CD4-positive, alpha-beta T cell treated with Interleukin-4 for 1 hour (primary cell): ENCODE measurements around the gene RGS3.

Experiments
- DNase-seq, 2 donors: peaks; one replicate each; pipeline ENCODE4 v3.0.0-alpha.2; 2020 to 2022

RGS3 gene

DNA sequence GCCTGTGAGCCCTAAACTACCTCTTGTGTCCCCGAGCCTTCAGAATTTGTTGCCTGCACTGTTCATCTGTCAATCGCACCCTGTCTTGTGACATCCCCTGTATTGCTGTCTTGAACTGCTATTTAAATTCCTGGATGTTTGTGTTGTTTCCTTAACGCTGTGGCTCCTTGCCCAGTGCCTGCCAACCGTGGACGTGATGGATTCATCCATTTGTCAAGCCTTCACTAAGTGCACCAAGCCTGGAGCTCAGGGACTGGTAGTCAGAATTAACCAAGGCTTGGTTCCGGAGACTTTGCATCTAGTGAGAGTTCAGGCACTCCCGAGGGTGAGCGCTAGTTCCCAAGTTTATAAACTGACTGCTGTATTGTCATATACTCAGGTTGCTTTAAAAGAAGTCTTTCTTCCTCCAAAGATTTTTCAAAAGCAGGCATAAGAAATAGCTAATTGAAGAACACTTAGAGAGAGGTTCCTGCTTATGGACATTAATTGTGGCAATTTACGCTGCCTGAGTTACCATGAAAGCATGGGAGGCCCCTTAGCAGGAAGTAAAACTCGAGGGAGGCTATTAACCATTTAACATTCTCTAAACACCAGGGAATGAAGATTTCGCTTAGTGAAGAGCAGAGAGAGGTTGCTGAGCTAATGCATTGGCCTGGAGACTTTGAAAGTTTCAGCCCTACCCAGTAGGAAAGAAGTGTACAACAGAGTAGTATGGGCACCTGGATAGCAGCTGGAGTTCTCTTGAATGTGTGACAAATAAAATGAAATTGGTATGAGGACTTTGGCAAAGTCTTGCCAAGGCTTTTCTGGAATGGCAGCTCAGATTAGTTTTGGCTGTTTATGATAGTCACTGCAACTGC, 29.0 kb downstream of the RGS3 start:
- no peak for DNase-seq

DNA sequence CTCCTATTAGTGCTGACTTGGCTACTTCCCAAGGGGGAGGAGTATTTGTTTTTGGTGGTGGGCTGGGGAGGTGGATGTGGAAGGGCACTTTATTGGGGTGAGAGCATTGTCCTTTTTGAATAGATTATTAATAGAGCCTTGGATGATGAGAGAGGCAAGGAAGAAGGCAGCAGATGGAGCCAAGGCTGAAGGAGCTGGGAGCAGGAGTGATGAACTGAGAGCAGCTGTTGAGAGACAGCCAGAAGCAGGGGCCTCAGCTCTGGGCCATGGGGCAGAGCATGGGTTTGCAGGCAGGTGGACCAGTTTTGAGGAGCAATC, 29.6 kb downstream of the RGS3 start:
- no peak for DNase-seq

DNA sequence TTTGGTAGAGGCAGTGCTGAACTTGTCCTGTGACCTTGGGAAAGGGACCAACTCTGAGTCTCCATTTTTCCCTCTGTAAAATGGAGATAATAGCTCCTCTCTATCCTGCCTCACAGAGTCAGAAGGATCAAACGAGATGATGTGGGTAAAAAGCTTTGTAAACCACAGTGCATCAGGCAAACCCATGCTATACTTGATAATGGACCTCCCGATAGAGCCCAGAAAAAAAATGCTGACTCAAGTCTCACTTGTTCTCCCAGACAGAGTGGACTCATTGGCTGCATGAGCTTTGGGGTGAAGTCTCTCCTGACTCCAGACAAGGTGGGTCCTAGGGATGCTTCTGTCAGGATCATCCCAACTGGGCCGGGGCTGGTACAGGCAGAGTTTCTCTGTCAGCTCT, 32.0 kb downstream of the RGS3 start:
- DNase-seq, result no peak

DNA sequence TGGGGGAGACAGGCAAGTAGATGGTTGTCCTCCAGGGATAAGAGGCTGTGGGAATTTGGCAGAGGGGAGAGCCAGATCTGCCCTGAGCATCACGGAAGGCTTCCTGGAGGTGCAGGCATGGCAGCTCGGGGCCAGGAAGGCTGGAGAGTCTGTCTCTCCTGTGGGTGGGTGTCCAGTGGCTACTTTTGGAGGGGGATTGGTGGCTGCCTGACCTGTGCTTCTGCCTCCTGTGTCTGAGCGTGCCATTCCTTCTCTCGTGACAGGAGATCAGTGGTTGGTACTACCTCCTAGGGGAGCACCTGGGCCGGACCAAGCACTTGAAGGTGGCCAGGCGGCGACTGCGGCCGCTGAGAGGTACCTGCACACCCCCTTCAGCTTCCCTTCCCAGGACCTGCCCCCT, 33.5 kb downstream of the RGS3 start:
- DNase-seq, result no peak

DNA sequence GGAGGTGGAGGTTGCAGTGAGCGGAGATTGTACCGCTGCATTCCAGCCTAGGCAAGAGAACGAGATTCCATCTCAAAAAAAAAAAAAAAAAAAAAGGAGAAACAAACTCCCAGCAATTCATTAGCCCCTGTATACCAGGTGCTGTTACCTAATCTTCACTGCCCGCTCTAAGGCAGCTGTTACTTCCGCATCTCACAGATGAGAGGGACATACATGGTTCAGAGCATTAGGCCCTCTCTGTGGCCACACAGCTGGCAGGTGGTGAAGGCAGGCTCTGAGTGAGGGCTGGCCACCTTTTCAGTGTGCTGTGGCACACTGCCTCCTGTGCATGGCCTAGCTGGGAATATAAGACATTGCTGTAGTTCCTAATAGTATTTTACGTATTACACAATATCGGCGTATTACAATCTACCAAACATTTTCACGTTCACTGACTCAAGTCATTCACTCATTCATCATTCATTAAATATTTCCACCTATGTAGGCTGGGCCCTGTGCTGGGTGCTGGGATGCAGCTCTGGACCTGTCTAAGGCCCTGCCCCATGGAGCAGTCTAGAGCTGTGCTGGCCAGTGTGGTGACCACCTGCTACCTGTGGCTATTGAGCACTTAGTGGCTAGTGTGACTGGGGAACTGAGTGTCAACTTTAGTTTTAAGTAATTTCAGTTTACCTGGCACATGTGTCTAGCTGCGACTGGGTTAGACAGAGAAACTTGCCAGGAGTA, 35.8 kb downstream of the RGS3 start:
- no peak for DNase-seq

DNA sequence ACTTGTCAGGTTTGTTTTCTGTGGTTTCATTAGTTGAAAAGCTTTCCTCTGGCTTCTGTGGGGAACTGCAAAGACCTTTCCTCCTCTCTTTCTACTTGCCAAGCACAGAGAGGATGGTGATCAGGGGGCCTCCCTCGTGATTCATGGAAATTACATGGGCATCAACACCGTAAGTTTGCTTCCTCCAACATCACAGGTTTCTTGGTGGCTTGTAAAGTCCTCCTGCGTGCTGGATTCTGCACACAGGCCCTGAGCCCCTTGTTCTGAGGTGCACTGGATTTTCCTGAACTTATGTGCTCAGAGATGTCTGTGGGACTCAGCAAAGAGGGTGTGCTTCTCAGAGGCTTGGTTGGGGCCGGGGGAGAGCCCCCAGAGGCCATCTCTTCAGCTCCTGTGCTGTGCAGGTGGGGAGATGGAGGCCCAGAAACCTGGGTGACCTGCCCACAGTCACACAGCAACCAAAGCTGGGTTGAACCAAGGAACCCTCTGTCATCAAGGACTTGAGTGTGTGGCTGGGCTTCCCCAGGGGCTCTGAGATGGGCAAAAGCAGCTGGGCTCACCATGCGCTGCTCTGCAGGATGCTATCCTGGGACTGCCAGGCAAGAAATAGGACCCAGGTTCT, 36.5 kb downstream of the RGS3 start:
- no peak for DNase-seq

DNA sequence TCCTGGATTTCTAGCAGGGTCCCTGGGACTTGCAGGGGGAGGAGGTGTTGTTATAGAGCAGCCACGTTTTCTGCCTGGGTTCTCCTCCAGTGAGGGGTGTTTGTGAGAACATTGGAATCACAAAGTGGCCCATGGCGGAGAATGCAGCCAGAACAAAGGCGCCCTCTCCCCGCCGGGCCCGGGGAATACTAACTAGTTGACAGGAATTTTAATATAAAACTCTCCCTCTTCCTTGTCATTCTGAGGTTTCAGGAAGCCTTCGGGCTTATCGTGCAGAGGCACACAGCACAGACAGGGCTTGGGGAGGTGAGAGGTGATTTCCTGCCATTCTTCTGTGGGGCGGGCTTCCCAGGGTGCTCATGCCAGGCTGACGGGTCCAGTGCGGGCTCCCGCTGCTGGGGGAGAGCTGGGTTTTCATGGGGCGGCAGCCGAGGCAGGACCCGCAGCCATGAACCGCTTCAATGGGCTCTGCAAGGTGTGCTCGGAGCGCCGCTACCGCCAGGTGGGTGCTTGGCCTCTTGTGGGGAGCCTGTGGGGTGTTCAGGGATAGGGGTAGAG, 37.7 kb downstream of the RGS3 start:
- DNase-seq, result no peak

DNA sequence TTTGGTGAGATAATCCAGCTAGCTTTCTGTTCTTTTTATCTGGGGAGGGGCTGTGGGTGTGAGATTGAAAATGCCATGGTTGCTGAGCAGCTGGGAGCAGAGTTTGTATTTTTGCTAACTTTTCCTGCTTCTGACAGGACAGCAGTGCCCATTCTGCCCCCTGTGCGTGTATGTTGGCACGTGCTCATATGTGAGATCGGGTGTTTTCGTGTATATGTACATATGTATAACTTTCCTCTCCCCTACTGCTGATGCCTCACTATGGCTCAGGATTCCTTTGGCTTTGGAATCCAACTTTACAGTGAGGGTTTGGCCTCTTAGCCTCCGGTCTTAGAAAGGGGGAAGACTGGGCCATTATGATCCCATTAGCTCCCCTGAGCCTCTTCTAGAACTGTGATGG, 38.3 kb downstream of the RGS3 start:
- DNase-seq, result no peak

DNA sequence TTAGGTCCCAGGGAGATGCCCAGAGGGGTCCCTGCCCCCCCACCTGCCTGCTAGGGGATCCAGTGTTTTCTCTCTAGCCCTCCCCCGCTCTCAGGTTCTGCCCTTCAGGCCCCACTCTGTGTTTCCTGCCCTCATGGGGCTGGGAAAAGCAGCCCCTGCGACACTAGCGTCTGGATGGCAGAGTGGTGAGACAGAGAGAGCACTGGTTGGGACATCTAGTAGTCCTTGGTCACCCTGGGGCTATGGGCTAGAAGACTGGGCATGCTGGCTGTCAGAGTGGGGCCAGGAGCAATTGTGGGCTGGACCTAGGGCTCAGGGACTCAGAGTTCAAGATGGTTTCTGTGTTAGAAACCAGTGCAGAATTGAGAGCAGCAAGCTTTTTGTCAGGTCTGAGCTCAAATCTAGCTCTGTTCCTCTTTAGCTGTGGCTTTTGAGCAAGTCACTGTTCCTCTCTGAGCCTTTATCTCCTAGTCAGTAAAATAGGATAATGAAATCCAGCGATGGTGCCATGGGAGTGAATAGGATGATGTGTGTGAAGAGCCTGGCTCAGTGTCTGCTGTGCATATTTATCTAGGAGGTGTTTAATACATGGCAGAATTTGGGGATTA, 39.0 kb downstream of the RGS3 start:
- no peak for DNase-seq

DNA sequence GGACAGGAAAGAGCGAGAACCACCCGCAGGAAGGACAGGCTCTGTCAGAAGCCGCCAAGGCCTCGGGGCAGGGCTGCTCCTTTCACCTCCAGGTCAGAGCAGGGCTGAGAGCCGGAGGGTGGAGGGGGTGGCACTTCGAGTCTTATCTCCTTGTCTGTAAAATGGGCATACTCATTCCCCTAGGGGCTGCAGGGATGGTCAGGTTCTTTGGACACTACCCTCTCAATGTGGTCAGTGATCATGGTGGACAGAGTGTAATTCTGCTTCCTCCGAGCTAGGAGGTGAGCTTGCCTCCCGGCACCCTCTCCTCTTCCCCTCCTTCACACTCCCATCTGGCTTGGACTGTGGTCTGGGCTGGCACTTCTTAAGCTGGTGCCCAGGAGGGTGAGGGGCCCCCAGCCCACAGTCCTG, 39.6 kb downstream of the RGS3 start:
- no peak for DNase-seq

DNA sequence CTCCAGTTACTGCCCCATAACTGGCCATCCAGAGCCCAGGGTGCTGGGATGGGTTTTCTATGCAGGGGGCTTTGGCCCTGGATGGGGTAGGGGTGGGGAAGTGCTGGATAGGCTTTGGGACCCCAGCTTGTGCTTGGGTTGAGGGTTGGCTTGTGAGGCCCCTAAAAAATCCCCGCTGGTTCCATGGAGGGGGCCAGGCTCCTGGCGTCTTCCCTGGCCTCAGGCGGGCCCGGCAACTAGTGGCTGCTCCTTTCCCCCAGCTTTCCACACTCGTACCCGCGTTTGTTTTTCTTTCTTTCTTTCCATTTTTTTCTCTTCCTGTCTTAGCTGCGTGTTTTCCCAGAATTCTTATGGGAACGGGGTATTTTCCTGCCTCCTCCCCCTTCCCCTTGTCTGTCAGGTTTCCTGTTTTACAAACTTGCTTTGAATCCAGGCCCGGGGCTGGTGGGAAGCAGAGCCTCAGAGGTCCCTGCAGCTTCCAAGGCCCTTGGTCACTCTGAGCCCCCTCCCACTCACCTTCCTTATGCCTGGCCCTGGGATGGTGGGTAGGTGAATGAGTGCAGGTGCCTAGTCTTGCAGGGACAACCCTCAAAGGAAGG, 40.2 kb downstream of the RGS3 start:
- DNase-seq, result no peak

DNA sequence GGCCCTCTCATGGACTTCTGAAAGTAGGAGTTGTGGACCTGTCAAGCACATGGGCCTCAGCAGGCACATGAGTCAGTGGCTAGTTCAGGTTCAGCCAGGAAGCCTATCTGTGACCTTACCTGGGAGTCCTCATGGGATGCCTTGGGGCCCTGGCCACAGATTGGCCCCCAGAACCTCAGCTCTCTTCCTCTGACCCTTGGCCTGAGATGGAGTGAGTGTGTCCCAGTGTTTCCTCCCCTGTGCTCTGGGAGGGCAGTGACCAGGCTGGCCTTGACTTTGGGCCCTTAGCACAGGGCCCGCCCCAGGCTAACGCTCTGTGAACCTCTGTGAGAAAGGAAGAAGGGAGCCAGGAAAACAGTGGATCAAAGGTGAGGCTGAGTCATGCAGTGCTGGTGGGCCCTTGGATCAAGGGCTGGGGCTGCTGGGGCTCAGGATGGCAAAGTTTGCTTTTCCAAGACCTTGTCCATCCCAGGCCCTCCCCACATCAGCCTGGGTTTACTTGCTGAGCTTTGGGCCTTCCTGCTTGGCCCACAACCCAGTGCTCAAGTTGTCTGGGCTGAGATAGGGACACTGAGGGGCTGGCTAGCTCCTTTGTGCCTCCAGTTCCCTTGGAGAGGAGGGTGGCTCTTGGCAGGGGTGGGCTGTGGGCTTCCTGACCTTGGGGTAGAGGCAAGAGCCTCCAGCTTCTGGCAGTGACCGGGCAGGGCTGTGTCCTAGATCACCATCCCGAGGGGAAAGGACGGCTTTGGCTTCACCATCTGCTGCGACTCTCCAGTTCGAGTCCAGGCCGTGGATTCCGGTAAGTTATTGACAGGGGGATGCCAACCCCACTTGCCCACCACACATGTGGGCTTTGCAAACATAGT, 41.4 kb downstream of the RGS3 start:
- DNase-seq, result no peak

DNA sequence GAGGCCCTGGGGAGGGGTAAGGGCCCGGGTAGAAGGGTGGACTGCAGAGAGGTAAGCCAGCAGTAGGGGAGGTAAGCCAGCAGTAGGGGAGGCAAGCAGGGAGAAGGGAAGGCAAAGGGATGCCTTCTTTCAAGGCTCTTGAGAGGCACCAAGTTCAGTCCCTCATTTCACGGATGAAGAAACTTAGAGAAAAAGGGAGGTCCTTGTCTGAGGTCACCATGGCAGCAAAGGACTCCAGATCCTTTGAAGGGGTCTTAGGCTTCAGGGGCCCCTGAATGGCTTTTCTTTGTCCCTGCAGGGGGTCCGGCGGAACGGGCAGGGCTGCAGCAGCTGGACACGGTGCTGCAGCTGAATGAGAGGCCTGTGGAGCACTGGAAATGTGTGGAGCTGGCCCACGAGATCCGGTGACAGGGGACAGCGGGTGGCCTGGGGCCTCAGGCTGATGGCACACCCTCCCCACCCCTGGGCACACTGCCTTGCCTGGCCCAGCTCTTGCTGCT, 42.6 kb downstream of the RGS3 start:
- no peak for DNase-seq

DNA sequence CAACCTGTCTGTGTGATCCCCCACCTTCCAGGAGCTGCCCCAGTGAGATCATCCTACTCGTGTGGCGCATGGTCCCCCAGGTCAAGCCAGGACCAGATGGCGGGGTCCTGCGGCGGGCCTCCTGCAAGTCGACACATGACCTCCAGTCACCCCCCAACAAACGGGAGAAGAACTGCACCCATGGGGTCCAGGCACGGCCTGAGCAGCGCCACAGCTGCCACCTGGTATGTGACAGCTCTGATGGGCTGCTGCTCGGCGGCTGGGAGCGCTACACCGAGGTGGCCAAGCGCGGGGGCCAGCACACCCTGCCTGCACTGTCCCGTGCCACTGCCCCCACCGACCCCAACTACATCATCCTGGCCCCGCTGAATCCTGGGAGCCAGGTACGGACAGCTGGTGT, 43.7 kb downstream of the RGS3 start:
- no peak for DNase-seq

DNA sequence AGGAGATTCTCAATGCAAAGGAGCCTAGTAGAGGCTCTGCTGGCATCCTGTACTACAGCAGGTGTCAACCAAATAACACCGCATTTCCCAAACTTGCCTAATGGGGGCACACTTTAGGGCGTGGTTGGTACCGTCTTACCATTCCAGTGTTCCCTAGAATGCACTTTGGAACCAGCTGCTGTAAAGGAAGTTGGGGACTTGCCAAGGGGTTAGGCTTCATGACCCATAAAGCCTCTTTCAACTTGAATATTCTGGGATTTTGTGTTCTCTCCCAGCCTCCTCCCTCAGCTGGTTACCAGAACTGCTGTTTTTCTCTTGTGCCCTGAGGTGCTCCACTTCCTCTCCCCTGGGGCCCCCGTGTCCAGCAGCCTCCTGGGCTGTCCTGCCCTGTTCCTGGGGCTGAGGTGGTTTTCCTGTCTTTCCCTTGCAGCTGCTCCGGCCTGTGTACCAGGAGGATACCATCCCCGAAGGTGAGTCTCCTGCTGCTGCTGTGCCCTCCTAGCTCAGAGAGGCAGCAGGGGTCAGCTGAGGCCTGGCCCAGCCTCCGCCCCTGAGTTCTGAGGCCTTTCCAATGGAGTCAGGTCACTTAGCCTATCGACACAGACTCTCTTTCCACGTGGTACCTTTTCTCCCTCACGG, 44.7 kb downstream of the RGS3 start:
- no peak for DNase-seq

DNA sequence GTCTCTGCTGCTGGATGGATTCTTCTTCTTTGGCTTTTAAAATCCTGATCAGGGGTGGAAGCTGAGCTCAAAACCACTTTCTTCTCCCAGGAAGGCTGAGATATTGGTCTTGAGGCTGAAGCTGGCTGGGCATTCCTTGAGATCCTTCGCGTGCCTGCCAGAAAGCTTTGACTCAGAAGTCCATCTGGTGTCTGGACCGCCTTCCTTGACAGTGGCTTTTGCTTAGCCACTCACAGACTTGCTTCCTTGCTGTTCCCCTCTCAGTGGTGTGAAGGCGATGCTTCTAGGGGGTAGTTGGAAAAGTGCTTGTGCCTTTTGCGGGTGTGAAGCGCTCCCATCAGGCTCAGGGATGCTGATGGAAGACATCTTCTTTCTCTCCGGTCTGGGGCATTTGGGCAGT, 45.9 kb downstream of the RGS3 start:
- DNase-seq, result no peak

DNA sequence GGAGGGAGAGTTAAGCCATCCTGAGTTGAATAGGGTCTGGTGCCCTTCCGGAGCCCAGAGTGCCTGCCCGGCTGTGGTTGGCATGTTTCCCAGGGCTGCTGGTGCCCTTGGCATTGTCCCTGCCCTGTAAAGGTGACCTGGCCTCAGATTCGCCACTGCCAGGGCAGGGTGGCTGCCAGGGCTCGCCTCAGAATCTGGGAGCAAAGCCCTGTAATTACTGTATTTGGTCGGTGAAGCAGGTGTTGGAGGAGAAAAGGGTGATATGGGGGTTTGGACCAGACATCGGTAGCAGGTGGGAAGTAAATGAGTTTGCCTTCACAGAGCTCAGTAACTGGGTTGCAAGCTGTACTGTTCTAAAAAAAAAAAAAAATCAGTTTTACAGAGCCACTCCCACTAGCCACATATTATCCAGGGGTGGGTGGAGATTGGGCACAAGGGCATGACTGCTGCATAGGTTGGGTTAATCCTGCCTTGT, 47.6 kb downstream of the RGS3 start:
- DNase-seq, result no peak

DNA sequence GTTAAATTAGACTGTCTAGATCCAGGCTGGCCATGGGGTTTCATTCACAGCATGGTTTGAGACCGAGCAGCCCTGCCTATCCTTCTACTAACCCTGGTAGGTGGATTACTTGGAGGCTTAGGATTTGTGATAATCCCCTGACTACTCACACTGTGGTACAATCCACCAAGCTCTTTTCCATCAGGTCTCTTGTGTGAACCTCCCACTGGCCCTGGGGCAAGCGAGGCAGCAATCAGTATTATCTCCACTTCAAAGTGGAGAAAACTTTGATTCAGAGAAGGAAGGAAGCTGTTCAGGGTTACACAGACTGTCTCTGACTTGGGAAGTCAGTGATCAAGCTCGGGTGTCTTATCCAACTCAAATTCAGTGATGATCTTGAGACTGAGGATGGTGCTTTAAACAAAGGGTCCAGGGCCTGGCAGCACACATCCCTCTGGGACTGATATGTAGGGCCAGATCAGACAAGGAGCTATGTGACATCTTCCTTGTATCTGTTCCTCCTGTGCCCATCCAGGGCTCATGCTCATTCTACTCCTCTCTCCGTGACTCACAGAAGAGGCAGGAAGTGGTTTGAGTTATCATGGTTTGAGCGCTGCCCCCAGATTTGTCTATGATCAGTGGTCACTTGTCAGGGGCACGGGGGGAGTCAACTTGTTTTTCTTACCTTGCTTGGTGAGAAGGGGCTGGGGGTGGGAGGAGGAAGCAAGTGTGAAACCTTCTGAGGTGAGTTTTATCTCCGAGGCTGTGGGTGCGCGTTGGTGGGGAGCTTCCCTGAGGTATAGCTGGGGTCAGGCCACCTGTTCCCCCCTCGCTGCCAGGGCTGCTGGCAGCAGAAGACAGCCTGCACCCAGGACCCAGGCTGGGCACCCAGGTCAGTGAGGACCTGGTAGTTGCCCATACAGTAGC, 48.6 kb downstream of the RGS3 start:
- DNase-seq, result peak; percentile 70 to 76

DNA sequence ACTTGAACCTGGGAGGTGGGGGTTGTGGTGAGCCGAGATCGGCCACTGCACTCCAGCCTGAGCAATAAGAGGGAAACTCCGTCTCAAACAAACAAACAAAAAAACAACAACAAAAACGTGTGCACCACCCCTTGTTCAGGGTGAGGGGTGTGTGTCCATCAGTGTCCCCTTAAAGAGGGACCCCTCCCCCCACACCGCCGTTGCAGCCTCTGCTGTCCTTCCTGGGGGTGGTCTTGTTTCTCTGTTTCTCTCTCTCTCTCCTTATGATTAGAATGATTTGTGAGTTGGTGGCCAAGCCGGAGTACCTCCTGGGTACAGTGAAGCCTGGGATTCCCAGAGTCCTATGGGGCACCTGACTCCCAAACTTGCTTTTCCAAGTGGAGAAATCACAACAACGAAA, 49.6 kb downstream of the RGS3 start:
- DNase-seq, result no peak

DNA sequence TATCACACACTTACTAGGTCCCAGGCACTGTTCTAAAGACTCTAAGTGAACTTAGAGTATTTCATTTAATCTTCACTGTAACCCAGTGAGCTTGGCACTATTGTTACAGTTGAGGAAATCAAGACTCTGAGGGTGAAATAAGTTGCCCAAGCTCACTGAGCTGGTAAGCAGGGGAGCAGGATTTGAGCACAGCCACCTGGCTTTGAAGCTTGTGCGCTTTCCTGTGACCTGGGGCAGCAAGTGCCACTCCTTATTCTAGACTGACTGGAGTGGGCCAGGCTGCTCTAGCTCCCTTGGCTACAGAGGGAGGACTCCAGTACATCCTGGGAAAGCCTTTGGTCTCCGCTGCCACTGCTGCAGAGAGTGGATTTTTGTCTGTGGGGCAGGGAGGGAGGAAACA, 50.0 kb downstream of the RGS3 start:
- DNase-seq, result no peak
